IMR-90 (cell line): Measurements from ENCODE around the gene ATOSA.

Source experiments
- BHLHE40 ChIP-seq: fragments of 150-350 bp; IDR thresholded peaks from 2 replicates; pipeline ENCODE4 v1.6.1; 2016; ENCODE audit warnings: mild to moderate bottlenecking, low read depth, low read length
- CEBPB ChIP-seq: IDR thresholded peaks from 2 replicates; pipeline ENCODE4 v1.6.1; 2012; ENCODE audit warnings: low read depth, low read length, improper control_type of control experiment
- CTCF ChIP-seq: conservative IDR thresholded peaks from 2 replicates; pipeline ENCODE4 v1.5.1; 2012; ENCODE audit warnings: mild to moderate bottlenecking, low read depth, low read length, improper control_type of control experiment
- MXI1 ChIP-seq: IDR thresholded peaks from 2 replicates; pipeline ENCODE4 v1.6.1; 2012; ENCODE audit warnings: low read depth, mild to moderate bottlenecking, low read length, moderate library complexity, borderline replicate concordance
- POLR2A ChIP-seq: IDR thresholded peaks from 2 replicates; pipeline ENCODE4 v1.6.1; 2012; ENCODE audit warnings: mild to moderate bottlenecking, low read depth, low read length
- RAD21 ChIP-seq: IDR thresholded peaks from 2 replicates; pipeline ENCODE4 v1.6.1; 2012; ENCODE audit warnings: low read length, improper control_type of control experiment
- SMC3 ChIP-seq: fragments of 150-350 bp; IDR thresholded peaks from 2 replicates; pipeline ENCODE4 v1.6.1; 2016; ENCODE audit warnings: low read depth, mild to moderate bottlenecking, antibody characterized with exemption, low read length, moderate library complexity
- USF2 ChIP-seq: fragments of 150-350 bp; IDR thresholded peaks from 2 replicates; pipeline ENCODE4 v1.6.1; 2017; ENCODE audit warnings: mild to moderate bottlenecking, antibody characterized with exemption, low read length, low read depth

- no peak for TF ChIP-seq POLR2A
- TF ChIP-seq BHLHE40: no peak
- TF ChIP-seq CTCF: no peak
- TF ChIP-seq RAD21: no peak
- no peak for TF ChIP-seq CEBPB
- TF ChIP-seq USF2: no peak
- no peak for TF ChIP-seq SMC3
- no peak for TF ChIP-seq MXI1
These were observed 31.0 kb upstream of the ATOSA start for GRCh38 chr15:52710050-52710707.
